ENCODE results near the gene ISG20L2. TPM values are rescaled to one million over a fixed set of nuclear protein-coding genes. Genes with fewer than 3 reads are reported as not detected.
A peak's percentile ranks its signal among the peaks of the same experiment; 100 is the strongest.

Gene ISG20L2
- total RNA-seq, 2 donors from 2014 or later: 41.4 to 54.2 TPM

GRCh38 chr1:156750711-156751450 is 22.3 kb upstream of the ISG20L2 start:
- Mint-ChIP-seq H3K27ac (peak overlapping the region; percentile 99), H3K36me3 (ENCODE audit: low read depth) (peaks cover 2% of the 10 kb centered on the region), H3K4me3 (peak overlapping the region; percentile 94), H3K27me3 (no peaks in the 10 kb centered on the region), H3K4me1 (peaks cover 39% of the 10 kb centered on the region)
- H3K9me3 ChIP-seq (ENCODE audit: control insufficient read depth, low read length, poor library complexity, severe bottlenecking): no peaks in the 10 kb centered on the region
- peak in 1 of 3 donors; percentile 22 for DNase-seq
- peak; percentile 29 for ATAC-seq

DNA sequence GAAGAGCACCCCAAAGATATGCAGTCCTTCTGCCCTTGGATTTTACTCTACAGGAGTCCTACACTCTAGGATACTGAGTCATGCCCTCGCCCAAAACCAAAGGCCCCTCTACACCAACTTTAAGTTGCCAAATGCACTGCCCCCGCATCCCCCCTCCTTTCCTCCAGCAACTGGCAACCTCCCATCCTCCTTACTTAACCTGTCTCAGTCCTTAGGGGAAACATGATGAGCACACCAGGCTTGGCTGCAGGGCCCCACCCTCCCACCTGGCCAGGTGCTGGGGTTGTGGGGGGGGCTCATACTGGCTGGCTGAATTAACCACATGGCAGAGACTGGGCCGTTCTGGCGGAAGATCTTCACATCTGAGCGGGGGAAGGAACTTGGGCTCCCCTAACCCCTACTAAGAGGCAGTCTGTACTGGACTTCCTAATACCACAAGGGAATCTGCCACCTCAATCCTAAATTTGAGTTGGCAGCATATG is 21.7 kb upstream of the ISG20L2 start:
- peak overlapping the region; percentile 94 for H3K4me3 Mint-ChIP-seq
- H3K9me3 ChIP-seq (ENCODE audit: control insufficient read depth, low read length, poor library complexity, severe bottlenecking): no peaks in the 10 kb centered on the region
- peaks cover 2% of the 10 kb centered on the region for H3K36me3 Mint-ChIP-seq (ENCODE audit: low read depth)
- no peaks in the 10 kb centered on the region for H3K27me3 Mint-ChIP-seq
- DNase-seq: no peak
- ATAC-seq: peak; percentile 2
- H3K27ac Mint-ChIP-seq: peak overlapping the region; percentile 99
- H3K4me1 Mint-ChIP-seq: peaks cover 45% of the 10 kb centered on the region

DNA sequence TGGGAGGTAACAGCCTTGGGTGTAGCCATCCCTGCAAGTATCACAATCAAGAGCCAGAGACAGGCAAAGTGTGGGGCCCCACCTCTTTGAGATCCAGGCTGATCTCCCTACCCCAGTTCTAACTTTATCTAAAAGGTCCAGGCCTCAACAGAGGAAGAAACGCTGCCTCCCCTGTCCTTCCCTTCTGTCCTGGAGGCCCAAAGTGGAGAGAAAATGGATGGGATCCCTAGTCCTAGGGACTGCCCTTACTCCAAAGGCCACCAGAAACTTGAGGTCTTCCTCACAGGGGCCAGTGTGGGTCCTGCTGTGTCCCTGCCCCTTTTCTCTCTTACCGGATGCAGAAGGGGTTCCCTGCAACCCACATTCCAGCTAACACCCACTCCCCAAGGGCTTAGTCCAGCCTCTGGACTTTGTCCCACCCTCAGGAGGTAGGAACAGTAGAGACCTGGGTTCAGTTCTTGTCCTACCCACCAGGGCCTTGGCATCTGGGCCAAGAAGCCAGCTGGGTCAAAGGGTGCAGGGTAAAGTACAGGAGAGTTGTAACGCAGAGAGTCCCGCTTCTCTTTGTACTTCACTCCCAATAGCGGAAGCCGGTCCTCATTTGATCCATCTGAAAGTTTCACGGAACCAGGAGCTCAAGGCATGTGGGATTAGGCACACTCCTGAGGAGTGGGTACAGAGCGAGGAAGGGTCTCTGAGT is 21.0 kb upstream of the ISG20L2 start:
- Mint-ChIP-seq H3K4me1 (peaks cover 45% of the 10 kb centered on the region), H3K27me3 (no peaks in the 10 kb centered on the region), H3K27ac (peak overlapping the region; percentile 99), H3K36me3 (ENCODE audit: low read depth) (peaks cover 2% of the 10 kb centered on the region), H3K4me3 (peak overlapping the region; percentile 94)
- DNase-seq (no peak), ATAC-seq (no peak)
- no peaks in the 10 kb centered on the region for H3K9me3 ChIP-seq (ENCODE audit: control insufficient read depth, low read length, poor library complexity, severe bottlenecking)

GRCh38 chr1:156748670-156749418 is 20.3 kb upstream of the ISG20L2 start:
- Mint-ChIP-seq H3K27me3 (no peaks in the 10 kb centered on the region), H3K36me3 (ENCODE audit: low read depth) (peaks cover 5% of the 10 kb centered on the region), H3K4me1 (peaks cover 47% of the 10 kb centered on the region), H3K4me3 (peak overlapping the region; percentile 94), H3K27ac (peak overlapping the region; percentile 99)
- no peaks in the 10 kb centered on the region for H3K9me3 ChIP-seq (ENCODE audit: control insufficient read depth, low read length, poor library complexity, severe bottlenecking)
- ATAC-seq (no peak), DNase-seq (no peak)

- H3K4me1 Mint-ChIP-seq: peaks cover 47% of the 10 kb centered on the region
- ATAC-seq: no peak
- no peak for DNase-seq
- H3K9me3 ChIP-seq (ENCODE audit: control insufficient read depth, low read length, poor library complexity, severe bottlenecking): no peaks in the 10 kb centered on the region
- H3K4me3 Mint-ChIP-seq: peak overlapping the region; percentile 94
- peak overlapping the region; percentile 99 for H3K27ac Mint-ChIP-seq
- no peaks in the 10 kb centered on the region for H3K27me3 Mint-ChIP-seq
- peaks cover 10% of the 10 kb centered on the region for H3K36me3 Mint-ChIP-seq (ENCODE audit: low read depth)
Observed at GRCh38 chr1:156747742-156748669, 19.4 kb upstream of the ISG20L2 start.

DNA sequence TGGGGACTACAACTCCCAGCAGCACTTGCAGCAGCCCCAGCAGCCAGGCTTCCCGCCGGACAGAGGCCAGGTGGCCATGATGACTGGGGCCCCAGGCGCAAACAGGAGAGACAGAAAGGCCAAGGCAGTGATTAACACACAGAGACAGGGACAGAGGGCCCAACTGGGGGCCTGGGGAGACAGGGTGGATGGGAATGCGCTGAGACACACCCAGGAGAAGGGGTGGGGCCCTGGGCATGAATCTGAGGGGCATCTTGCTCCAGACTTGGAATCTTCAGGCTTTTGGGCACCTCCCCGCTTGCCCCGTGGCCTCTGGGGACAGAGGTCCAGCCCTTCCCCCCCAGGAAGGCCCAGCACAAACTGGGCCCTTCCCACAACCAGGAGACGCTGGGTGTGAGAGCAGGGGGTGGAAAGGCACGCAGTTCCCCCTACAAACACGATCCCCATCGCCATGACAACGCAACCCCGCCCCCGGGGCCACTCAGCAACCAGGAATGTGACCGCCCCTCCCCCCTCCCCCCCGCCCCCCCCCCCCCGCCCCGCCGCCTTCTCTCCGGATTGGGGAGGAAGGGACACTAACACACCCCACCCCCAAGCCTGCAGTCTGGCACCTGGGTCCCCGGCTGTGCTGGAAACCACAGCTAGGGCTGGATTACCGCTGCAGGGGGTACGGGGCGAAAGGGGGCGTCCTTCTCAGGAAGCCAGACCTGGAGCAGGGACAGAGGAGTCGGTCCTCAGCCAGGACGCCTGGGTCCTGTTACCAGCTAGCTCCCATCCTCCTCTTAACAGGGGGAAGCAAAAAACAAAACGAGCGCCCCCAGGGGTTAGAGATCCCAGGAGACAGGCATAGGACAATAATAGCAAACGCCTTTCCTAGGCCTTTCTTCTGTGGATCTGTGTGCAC is 18.4 kb upstream of the ISG20L2 start:
- H3K9me3 ChIP-seq (ENCODE audit: control insufficient read depth, low read length, poor library complexity, severe bottlenecking): no peaks in the 10 kb centered on the region
- Mint-ChIP-seq H3K27me3 (no peaks in the 10 kb centered on the region), H3K36me3 (ENCODE audit: low read depth) (peaks cover 11% of the 10 kb centered on the region), H3K4me1 (peaks cover 46% of the 10 kb centered on the region), H3K4me3 (peak overlapping the region; percentile 94), H3K27ac (peak overlapping the region; percentile 99)
- ATAC-seq (no peak), DNase-seq (peak; percentile 31 to 58 (median 49))

- peaks cover 50% of the 10 kb centered on the region for H3K4me1 Mint-ChIP-seq
Observed at GRCh38 chr1:156746406-156746727, 17.8 kb upstream of the ISG20L2 start.

DNA sequence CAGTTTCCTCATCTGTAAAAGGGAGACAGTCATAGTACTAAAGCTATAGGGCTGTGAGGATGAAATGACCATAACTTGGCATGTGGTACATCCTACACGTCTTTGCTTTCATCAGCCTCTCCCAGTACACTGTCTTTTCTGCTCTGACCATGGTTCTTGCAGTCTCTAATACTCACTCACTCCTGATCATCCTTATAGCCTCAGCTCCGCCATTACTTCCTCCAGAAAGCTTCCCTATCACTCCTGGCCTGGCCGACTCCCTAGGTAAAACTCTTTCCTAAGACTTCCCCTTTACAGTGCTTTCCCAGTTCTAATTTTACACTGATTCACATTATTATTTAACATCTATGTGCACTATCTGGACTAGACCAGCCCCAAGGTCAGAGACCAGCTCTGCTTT is 17.3 kb upstream of the ISG20L2 start:
- Mint-ChIP-seq H3K4me1 (peaks cover 53% of the 10 kb centered on the region), H3K27me3 (no peaks in the 10 kb centered on the region), H3K27ac (peak overlapping the region; percentile 99), H3K4me3 (peak overlapping the region; percentile 94), H3K36me3 (ENCODE audit: low read depth) (peaks cover 9% of the 10 kb centered on the region)
- no peak for ATAC-seq
- H3K9me3 ChIP-seq (ENCODE audit: control insufficient read depth, low read length, poor library complexity, severe bottlenecking): no peaks in the 10 kb centered on the region
- no peak for DNase-seq

More at GRCh38 chr1:156746406-156746727, 17.8 kb upstream of the ISG20L2 start:
- ATAC-seq (no peak), DNase-seq (no peak)
- Mint-ChIP-seq H3K4me3 (peak overlapping the region; percentile 94), H3K27ac (peak overlapping the region; percentile 99), H3K36me3 (ENCODE audit: low read depth) (peaks cover 9% of the 10 kb centered on the region), H3K27me3 (no peaks in the 10 kb centered on the region)
- no peaks in the 10 kb centered on the region for H3K9me3 ChIP-seq (ENCODE audit: control insufficient read depth, low read length, poor library complexity, severe bottlenecking)

DNA sequence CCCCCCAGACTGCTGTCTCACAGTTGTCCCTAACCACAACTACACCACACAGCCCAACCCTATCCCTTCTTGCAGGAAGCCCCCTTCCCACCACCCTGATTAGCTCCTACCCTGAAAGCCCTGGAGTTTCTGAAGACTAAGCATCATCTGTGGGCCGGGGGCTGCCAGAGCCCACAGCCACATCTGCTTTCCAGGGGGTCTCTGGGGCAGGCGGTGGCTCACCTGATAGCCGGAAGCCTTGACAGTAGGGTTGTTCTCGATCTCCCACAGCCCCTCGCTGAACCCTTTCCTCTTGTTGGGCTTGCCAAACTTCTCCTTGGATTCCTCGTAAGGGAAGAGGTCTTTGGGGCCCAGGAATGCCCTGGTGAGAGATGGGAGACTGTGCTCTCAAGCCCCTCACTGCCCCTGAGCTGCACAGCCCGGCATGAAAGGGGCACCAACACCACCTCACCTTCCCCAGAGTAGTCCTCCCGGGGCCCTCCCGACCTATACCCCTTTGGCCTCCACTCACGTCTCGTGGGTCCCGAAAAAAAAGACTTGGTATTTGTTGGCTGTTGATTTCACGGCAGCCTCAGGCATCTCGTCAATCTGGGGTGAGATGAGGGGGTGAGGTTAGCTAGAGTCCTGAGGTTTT is 16.3 kb upstream of the ISG20L2 start:
- H3K9me3 ChIP-seq (ENCODE audit: control insufficient read depth, low read length, poor library complexity, severe bottlenecking): no peaks in the 10 kb centered on the region
- peak overlapping the region; percentile 99 for H3K27ac Mint-ChIP-seq
- H3K4me3 Mint-ChIP-seq: peak overlapping the region; percentile 36
- no peaks in the 10 kb centered on the region for H3K27me3 Mint-ChIP-seq
- peaks cover 55% of the 10 kb centered on the region for H3K4me1 Mint-ChIP-seq
- H3K36me3 Mint-ChIP-seq (ENCODE audit: low read depth): peaks cover 9% of the 10 kb centered on the region
- ATAC-seq (no peak), DNase-seq (no peak)

GRCh38 chr1:156744344-156744743 is 15.8 kb upstream of the ISG20L2 start:
- peaks cover 9% of the 10 kb centered on the region for H3K36me3 Mint-ChIP-seq (ENCODE audit: low read depth)
- H3K4me3 Mint-ChIP-seq: peak overlapping the region; percentile 36
- ATAC-seq (no peak), DNase-seq (no peak)
- H3K27ac Mint-ChIP-seq: no peak overlapping the region
- H3K27me3 Mint-ChIP-seq: no peaks in the 10 kb centered on the region
- H3K9me3 ChIP-seq (ENCODE audit: control insufficient read depth, low read length, poor library complexity, severe bottlenecking): no peaks in the 10 kb centered on the region
- peaks cover 50% of the 10 kb centered on the region for H3K4me1 Mint-ChIP-seq

Data from T-helper 17 cell (primary cell).